Right hindlimb (tissue), 1 donor: ENCODE data around the gene SEC31A.
"Not testable (repeated sequence)": the region's sequence is repeated elsewhere in the genome, so short reads cannot be mapped to it uniquely, and the experiment has no call there.

ENCODE experiments used
- DNase-seq: peaks from one replicate; pipeline ENCODE4 v3.0.0-alpha.2; 2018

SEC31A gene

DNA sequence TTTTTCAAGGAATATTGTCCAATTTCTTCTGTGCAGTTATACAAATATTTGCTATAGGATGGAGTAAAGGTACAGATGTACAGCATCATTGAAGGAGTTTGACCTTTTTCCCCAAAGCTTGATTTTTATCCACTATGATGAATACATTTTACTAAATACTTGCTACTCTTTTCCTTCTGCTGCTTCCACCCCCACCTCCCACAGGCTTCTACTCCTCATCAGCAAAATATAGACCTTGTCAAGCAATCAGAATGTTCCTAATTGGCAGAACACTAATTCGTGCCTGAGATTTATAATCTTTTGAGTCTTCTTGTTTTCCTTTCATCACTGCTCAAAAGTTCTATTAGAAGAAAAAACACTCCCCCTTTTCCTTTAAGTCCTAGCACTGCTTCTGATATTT, 5.8 kb upstream of the SEC31A start:
- DNase-seq, result no peak

DNA sequence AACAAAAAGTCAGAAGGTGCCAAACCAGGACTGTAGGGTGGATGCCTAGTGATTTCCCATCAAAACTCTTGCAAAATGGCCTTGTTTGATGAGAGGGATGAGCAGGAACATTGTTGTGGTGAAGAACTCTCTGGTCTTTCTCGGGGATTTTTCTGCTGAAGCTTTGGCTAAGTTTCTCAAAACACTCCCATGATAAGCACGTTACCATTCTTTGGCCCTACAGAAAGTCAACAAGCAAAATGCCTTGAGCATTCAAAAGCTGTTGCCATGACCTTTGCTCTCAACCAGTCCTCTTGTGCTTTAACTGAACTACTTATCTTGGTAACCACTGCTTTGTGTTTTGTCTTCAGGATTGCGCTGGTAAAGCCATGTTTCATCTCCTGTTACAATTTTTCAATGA, 3.0 kb upstream of the SEC31A start:
- no peak for DNase-seq

DNA sequence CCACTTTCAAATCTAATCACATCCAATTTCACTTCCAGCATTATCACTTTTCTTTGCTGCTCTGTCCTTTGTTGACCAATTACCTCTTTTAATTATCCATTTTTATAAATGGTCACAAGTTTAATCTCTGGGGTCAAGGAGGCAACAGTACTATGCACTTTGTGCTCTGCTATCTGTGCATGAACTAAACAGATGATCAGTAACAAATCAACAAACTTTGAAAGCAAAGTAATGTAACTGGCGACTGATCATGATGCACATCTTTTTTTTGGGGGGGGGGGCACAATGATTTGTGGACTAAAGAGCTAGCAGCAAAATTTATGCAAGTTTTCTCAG, 1.5 kb upstream of the SEC31A start:
- DNase-seq, result no peak

DNA sequence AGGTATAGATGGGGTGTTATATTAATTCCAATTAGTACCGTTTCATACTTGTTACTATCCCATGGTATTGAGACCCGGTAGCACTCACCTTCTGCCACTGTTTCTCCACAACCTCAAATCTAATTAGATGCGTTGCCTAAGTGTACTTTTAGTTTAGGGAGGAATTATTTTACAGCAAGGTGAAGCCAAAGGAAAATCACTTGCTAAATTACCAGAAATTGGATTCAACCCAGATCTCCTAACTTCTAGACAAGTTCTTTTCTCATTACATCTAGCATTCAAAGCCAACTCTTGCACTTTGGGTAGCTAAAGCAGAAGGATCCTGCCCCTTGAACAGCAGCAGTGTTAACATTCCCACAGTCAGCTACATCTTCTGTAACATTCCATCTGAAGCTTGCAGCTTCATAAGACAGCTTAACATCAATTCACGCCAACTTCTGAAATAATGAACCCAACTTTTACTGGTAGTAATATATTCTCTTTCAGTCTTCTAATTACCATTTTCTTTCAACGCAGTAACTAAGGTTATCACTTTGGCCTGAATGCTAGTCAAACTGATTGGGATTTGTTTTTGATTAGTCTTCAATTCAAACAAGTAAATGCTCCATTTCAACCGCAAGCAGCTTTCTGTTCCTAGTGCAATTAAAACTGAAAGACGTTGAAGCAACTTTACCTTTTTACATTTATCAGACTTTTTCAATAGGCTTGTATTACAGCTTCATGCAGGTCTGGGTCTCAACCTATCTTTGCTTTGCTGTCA, 934 bp upstream of the SEC31A start:
- no peak for DNase-seq

DNA sequence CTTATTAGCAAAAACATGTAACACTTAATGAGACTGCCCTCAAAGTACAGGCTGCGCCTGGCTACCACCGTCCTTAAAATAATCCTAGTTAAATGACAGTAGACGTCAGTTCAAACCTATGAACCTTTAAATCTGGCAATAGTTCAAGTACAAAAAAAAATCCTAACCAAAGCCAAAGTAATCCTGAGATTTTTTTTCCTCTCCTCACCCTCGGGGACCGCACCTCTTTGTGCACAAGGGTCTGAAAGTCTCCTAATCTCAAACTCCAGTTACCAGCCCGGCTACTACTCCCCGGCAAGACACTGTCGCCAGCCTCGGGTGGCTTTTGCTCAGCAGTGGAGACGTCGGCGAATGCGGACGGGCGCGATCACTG, 439 bp downstream of the SEC31A start:
- no peak for DNase-seq

DNA sequence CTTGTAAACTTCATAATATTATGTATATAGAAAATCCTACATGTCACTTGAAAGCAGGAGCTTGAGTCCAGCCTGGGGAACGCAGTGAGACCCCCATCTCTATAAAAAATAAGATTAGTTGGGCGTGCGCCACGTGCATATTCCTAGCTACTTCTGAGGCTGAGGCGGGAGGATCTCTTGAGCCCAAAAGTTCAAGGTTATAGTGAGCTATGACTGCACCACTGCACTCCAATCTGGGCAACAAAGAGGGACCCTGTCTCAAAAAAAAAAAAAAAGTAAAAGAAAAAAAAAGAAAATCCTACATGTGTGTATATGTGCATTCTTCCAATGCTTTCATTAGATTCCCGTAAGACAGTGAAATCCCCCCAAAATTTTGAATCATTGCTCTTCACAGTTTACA, 1.7 kb downstream of the SEC31A start:
- no peak for DNase-seq

DNA sequence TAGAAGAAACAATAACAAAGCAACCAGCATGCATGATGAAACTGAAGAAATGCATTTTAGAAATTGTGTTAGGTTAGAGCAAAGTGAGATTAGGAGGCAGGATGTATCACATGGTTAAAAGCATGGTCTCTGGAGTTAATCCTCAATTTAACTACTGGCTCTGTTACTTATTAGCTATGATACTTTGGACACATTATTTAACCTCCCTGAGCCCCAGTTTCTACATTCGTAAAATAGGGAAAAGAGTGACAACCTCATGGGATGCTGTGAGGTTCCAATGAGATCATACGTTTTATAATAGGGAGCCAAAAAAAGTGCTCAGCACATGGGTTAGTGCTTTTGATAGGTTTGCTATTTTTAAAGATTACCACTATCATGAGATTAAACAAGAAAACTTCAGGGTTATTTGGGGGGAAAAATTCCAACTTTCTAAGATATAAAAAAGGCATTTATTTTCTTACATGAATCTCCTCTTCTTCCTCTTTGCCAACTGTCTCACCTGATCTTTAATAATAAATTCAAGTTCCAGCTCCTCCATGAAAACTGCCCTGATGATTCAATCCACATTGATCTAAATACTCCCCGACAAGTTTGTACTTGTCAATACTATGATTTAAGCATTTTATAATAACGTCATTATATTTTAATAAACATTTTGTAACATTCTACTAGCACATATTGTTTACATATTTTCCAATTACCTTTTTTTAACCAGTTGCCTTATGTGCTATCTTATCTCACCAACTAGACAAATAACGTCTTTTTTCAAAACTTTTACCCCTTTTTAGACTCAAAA, 4.6 kb downstream of the SEC31A start:
- DNase-seq, result no peak

DNA sequence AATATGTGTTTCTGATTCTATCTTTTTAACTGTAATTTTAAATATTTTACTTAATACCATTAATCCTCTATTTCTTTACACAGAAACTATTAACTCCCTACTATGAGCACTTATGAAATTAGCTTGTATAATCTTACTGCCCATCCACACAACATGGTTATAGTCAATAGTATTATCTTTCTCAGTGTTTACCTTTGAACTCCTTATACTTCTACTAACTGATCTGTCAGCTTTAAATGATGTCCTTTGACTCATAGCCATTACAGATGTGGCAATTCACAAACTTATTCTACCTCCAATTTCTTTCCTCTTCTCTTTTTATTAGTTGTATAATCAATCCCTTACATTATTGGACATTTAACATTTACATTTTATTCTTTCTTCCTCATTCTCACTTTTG, 5.5 kb downstream of the SEC31A start:
- DNase-seq, result no peak

DNA sequence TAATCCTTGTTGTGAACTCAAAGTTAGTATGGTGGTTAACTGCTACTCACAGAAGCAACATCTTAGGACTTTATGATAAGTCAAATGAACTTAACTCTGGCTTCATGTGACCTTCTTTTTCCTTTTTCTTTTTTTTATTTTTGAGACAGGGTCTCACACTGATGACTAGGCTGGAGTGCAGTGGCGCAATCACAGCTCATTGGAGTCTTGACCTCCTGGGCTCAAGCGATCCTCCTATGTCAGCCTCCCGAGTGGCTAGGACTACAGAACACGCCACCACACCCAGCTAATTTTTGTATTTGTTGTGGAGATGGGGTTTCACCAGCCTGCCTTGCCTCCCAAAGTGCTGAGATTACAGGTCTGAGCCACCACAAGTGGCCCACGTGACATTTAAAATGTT, 22.4 kb downstream of the SEC31A start:
- no peak for DNase-seq

DNA sequence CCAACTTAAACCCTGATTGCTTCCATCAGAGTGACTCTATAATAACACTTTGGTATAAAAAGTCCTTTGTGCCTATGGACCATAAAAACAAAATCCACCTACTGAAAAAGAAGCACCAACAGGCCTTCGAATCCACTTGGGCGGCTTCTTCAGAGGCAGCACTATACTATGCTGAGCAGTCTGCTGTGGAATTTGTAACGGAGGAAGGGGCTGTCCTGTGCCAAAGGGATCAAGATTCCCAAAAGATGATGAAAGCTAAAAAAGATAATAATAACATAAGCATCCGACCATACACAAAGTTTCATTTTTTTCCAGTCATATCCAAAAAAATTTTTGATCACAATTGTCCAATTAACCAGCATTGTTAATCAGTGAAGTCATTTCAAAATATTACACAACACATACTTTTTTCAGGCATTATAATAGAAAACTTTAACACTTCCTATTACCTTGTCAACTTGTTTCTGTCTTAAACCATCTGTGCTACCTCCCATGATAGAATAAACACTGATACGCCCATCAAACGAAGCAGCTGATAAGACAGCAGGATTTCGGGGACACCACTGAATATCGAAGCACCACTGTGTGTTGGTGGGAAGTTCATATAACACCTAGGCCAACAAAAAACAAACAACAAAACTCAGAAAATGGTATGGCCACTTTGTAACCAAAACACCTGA, 24.1 kb downstream of the SEC31A start:
- DNase-seq, result no peak

DNA sequence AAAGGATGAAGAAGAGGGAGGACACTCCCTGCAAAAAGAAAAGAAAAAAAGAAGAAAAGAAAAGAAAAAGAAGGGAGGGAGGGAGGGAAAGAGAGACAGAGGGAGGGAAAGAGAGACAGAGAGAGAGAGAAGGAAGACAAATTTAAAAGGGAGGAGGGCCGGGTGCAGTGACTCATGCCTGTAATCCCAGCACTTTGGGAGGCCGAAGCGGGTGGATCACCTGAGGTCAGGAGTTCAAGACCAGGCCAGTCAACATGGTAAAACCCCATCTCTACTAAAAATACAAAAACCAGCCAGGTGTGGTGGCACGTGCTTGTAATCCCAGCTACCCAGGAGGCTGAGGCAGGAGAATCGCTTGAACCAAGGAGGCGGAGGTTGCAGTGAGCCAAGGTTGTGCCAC, 24.9 kb downstream of the SEC31A start:
- not testable (repeated sequence) for DNase-seq

DNA sequence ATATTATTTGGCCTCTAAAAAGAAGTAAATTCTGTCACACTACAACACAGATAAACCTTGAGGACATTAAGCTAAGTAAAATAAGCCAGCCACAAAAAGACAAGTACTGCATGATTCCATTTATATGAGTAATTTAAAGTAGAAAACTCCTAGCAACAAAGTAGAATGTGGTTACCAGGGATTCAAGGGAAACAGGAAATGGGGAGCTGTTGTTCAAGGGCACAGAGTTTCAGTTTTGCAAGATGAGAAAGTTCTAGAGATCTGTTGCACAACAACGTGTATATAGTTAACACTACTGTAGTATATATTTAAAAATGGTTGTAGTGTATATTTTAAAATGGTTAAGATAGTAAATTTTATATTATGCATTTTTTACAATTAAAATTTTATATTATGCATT, 25.4 kb downstream of the SEC31A start:
- no peak for DNase-seq

DNA sequence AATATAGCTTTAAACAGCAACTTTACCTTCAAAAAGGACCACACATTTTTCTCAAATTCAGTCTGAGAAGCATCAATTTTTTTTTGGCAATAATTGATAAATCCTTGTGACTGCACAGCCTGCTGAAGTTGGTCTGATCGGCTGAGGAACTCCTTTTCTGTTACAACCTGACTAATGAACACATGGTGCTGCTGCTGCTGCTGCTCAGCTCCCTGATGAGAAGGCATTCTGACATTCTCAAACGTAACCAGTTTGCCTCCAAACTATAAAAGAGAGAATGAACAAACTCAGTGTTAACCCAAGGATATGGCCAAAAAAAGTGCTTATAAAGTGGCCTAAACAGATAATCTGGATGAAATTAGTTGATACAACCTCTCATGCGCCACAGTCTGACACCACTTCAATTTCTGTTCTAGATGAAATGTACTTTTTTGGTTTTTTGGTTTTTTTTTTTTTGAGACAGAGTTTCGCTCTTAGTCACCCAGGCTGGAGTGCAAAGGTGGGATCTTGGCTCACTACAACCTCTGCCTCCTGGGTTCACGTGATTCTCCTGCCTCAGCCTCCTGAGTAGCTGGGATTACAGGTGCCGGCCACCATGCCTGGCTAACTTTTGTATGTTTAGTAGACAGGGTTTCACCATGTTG, 26.5 kb downstream of the SEC31A start:
- DNase-seq, result no peak

DNA sequence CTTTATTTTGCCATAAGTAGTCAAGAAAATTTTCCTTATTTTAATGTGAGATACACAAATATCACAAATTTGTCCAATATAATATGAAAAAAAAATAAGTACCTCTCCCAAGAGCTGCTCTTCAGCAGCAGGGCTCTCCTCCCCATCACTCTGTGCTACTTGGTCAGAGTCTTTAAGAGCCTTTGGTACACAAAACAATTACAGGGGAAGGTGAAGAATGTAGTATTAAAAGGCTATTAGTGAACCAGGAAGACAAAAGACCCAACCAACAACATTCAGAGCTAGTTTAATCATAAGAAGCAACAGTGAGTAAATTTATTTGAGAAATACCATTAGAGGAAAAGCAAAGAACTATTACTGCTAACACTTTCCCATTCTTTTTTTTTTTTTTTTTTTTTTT, 29.4 kb downstream of the SEC31A start:
- DNase-seq, result no peak

DNA sequence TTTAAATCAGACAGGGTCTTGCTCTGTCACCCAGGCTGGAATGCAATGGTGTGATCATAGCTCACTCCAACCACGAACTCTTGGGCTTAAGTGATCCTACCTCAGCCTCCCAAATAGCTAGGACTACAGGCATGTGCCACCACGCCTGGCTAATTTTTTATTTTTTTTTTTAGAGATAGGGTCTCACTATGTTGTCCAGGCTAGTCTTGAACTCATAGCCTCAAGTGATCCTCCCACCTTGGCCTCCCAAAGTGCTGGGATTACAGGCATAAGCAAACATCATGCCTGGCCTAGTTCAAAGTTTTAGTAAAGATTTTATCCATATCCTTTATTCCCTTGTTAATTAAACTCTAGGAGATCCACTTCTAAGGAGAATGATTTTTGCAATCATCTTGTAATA, 30.5 kb downstream of the SEC31A start:
- not testable (repeated sequence) for DNase-seq

DNA sequence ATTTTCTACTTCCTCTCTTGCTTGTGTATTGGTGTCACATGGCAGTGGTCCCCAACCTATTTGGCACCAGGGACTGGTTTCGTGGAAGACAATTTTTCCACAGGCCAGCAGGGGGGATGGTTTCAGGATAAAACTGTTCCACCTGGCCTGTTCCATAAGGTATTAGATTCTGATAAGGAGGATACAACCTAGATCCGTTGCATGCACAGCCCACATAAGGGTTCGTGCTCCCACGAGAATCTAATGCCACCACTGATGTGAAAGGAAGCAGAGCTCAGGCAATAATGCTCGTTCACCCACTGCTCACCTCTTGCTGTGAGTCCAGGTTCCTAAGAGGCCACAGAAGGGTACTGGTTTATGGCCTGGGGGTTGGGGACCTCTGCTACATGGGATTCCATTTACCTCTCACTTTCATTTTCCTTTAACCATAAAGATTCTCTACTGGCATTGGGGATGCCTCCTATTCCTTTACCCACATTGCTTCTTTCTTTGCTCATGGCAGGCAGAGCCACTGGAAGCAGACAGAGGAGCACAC, 38.1 kb downstream of the SEC31A start:
- no peak for DNase-seq

DNA sequence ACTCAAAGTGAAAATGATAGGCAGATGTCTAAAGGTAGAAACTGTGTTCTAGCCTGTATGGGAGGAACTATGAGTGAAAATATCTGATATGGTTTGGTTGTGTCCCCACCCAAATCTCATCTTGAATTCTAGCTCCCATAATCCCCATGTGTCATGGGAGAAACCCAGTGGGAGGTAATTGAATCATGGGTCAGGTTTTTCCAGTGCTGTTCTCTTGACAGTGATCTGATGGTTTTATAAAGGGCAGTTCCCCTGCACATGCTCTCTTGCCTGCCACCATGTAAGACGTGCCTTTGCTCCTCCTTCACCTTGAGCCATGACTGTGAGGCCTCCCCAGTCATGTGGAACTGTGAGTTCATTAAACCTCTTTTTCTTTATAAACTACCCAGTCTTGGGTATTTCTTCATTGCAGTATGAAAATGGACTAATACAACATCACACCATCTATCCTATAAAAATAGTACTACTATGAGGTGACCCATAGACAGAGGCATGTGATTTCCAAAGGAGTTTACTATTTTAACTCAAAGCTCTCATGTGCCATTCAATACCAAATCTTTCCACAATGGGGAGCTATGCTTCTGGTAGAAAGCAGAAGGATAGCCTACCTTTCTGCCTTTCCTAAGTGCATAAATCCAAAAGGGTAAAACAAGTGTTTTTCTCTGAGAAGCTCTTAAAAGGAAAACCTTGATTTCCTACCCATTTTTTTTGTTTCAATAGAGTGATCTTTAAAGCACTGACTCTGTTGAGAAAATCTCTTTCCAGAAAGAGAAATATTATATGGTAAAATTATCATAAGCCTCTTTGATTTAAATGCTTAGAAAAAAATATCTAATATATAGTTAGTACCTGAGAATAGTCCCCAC, 38.8 kb downstream of the SEC31A start:
- DNase-seq, result no peak

DNA sequence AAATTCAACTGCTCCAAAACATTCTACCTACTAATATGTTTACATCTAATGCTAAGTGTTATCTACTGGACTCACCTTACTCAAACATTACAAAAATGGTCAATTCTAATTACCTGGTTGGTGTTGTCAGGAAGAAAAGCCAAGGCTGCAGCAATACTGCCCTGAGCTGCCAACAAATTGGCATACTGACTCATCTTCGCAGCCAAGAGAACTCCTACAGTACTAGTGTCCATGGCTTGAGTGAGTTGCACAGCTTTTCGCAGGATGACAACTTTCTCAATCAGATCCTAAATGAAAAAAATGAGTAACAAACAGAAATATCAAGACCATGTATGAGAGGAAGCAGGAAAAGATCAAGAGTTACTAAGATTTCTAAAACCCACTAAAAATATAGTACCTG, 39.6 kb downstream of the SEC31A start:
- no peak for DNase-seq

DNA sequence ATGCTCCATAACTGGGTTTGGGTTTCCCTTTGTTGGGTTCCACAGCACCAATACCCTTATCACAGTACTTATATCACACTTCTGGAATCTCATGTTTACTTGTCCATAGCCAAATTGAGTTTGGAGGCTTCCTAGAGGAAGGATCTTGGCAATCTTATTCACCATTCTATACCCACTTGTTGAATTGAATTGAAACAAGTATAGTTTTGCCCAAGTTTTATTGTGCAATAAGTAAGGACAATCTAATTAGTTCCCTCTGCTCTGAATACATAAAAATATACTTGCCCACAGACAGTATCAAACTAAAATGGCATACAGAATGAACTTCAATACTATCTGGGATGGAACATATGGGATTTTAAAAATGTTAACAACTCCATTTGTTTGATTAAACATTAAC, 40.3 kb downstream of the SEC31A start:
- DNase-seq, result no peak

DNA sequence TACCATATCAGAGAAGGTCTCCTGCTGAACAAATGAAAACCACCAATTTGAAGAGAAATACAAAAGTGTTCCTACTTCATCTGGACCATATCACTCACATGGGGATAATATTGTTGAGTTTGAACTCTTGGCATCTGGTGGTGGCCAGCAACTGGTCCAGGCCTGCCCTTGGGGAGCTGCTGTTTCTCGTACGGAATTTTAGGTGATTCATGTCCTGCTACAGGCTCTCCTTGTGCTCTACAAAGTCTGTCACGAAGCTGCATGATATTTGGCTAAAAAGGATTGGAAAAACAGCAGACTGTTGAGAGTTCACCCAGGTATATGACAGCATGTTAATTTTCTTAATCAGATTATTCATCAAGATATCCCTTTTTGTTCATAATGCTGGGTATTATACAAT, 42.2 kb downstream of the SEC31A start:
- no peak for DNase-seq

DNA sequence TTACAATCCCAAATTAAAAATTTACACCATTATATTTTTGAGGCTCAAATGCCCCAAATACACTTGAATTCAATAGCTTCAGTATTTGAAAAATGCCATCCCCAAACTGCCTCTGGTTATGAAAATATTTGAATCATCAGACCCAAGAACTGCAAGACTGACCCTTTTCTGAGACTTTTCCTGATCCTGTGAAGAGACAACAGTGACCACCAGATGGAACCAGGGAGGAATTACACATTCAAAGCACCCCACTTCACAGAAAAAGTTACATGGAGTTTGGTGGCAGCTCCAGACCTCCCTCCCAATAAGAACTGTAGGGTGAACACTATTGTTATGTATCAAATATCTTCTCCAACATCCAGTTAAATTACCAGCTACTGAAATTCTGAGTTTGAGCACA, 48.4 kb downstream of the SEC31A start:
- no peak for DNase-seq

DNA sequence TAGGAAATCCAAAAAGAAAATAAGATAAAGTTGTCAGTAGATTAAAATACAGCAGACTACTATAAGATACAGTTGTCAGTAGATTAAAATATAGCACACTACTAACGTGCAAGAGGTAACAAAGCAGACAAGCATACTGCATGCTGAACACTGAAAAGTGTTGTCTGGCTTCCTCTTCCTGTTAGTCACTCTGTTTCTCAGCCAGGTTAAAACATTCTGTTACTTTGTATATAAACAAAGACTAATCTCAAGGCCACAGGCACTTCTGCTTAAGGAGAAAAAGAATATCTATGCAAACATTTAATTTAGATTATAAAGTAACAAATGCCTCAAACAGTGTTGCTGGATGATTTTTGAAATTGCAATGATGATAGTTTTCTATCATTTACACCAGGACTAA, 51.3 kb downstream of the SEC31A start:
- DNase-seq, result no peak
